HG03060 (cell line): ENCODE data around the gene LTBP2.

Source experiments
- ATAC-seq: cut with Tn5 transposase; IDR thresholded peaks from one replicate; pipeline ENCODE4 v1.9.1; 2021; ENCODE audit warnings: low read depth, moderate number of reproducible peaks; ENCODE audit not compliant: unreplicated experiment

The LTBP2 gene

DNA sequence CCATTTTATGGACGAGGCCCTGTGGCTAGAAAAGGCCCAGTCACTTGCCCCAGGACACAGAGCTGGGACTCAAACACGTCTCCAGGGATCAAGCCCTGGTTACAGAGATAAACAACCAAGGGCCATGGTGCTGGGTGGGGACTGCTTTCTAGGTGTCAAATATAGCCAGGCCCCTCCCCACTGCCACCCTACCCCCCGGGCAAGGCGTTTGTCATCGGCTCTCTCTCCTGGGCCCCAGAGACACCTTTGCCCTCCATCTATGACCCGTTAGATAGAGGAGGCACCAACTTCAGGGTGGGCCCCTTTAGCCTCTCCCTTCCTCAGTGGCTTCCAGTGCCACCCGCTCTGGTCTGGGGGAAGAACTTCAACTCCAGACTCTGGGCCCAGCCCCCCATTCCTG is 18.0 kb downstream of the LTBP2 start:
- ATAC-seq, result no peak

DNA sequence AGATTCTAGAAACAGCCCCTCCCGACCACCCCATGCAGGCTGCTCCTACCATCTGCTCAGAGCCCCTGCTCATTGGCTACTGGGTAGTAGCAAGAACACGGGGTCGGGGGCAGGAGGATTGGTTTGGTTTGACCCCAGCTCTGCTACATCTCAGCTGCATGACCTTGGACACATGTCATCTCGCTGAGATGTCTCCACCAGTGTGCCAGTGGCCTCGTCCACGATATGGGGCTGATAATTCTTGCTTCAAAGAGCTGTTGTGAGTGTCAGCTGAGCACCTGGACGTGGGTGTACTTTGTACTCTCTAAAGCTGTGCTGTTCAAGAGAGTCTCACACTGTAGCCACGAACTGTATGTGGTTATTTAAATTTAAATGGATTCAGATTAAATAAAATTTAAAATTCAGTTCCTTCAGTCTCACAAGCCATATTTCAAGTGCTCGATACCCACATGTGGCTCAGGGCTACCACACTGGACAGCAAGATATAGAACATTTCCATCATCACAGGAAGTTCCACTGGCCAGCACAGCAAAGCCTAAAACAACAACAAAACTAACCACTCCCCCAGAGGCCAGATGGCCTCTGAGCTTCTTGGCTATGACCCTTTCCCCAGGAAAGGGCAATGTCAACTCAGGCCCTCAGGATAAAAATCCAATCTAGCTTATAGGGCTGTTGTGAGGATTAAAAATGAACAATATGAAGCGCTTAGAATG is 18.6 kb downstream of the LTBP2 start:
- ATAC-seq, result no peak

DNA sequence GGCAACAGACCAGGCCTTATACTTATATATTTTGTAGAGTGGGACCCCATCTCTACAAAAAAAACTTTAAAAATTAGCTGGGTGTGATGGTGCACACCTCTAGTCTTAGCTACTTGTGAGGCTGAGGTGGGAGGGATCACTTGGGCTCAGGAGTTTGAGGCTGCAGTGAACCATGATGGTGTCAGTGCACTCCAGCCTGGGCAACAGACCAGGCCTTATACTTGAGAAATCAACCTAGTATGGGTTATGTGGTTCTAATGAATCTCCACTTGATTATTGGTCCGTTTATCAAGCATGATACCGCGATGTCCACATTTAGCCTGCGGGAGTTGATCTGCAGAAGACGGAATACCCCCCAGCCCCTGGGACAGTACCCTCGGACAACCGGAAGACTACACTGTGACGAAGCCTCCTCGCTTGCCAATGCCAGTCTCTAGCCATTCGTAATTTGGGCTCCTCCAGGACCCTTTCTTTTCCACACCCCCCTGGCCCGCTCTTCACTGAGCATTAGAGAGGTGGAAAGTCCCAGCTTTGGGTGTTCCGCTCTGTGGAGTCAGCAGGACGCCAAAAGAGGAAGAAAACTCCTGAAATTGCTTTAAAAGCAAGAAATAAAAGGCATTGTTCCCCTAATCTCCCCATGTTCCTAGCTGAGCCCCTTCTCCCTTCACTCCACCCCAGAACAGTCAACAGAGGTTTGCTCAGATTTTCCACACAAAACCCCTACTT is 19.4 kb downstream of the LTBP2 start:
- no peak for ATAC-seq

DNA sequence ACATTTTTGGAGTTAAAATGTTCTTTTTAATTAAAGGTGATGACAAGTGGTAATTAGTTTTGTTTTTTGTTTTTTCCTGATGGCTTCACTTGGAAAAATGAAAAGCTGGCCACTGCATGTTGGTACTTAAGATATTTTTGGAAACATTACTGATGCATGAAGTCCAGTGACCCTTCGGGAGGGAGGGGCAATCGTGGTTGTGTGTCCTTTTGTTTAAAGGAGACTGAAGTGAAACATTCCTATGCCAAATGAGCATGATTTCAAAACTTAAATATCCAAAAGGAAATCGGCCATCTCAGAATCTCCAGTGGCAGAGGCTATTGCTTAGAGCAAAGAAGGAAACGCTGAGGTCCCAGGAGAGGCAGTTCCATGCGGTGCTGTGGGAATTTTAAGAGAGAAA is 20.1 kb downstream of the LTBP2 start:
- ATAC-seq, result no peak

DNA sequence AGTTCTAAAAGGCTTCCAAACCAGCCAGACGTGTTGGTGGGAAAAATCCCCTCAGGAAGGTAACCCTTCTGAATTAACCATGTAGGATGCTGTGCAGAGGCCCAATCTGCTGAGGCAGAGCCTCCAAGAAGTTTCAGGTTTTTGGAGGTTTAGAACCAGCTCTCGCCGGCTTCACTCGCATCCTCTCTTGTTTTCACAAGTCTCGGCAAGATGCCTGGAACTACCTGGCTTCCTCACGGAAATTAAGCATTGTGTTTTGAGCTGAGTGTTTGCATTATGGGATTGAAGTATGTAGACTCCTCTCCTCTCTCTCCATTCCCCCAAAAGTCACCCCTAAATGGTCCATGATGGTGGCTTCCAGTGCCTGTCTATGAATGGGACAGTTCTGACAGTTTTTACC is 20.6 kb downstream of the LTBP2 start:
- no peak for ATAC-seq

DNA sequence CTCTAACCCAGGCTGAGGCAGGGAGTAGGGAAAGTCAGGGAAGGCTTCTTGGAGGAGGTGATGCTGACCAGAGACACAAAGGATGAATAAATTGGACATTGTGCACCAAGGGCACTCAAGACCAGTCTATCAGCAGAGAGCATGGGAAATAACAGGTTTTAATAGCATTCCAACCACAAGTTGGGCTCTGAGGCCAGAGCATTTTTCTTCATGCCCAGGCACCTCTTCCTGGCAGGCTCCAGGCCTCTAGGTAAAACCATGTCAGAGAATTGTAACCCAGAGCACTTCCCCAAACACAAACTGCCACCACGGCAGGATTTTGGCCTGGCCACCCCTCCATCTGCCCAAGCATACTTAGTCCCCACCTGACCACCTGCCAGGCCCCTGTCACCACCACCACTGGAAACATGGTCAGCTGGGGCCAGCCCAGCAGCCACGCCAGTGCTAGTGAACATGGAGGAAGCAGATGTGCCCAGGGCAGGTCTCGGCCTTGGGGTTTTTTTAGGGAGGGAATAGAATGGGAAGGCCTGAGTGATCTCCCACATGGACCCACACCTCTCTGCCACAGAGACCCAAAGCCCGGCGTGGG is 22.7 kb downstream of the LTBP2 start:
- ATAC-seq, result no peak

DNA sequence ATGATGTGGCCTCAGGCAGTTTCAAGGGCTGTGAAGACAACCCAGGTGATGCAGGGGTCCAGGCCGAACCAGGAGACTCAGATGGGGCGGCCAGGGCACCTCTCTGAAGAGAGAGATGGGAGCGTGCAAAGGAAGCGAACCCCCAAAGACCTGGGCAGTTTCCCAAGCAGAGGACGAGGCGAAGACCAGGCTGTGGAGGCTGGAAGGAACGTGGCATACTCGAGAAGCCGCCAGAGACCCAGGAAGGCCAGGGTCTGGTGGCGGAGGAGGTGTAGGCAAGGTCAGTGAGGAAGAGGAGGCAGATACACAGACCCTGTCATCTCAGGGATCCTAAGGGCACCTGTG is 24.7 kb downstream of the LTBP2 start:
- ATAC-seq, result no peak

DNA sequence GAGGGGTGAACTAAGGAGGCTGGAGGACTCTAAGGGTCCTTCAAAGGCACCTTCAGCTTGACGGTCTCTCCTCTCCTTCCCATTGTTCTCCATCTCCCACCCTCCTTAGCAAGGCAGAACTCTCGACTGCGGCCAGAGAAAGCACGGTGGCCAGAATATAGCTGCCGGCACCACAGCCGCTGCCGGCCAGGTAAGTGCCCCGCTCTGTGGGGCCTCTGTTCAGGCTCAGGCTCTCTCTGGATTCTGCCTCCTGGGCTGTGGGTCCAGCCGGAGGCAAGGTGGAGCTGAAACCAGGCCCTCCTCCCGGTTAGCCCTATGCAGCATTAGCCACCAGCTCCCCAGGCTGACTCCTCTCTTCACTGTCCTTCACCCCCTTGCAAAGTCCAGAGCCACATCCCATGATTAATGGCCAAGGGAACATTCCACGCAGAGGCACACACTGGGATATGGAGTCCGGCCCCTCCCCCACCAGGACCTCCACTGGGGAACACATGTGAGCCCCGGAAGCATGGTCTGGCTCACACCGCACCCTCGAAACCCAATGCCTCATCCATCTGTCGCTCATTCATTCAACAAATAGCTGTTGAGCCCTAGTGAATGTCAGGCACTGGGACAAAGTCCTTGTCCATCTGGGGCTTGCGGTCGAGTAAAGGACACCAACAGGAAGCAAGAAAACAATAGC is 25.2 kb downstream of the LTBP2 start:
- ATAC-seq, result no peak

DNA sequence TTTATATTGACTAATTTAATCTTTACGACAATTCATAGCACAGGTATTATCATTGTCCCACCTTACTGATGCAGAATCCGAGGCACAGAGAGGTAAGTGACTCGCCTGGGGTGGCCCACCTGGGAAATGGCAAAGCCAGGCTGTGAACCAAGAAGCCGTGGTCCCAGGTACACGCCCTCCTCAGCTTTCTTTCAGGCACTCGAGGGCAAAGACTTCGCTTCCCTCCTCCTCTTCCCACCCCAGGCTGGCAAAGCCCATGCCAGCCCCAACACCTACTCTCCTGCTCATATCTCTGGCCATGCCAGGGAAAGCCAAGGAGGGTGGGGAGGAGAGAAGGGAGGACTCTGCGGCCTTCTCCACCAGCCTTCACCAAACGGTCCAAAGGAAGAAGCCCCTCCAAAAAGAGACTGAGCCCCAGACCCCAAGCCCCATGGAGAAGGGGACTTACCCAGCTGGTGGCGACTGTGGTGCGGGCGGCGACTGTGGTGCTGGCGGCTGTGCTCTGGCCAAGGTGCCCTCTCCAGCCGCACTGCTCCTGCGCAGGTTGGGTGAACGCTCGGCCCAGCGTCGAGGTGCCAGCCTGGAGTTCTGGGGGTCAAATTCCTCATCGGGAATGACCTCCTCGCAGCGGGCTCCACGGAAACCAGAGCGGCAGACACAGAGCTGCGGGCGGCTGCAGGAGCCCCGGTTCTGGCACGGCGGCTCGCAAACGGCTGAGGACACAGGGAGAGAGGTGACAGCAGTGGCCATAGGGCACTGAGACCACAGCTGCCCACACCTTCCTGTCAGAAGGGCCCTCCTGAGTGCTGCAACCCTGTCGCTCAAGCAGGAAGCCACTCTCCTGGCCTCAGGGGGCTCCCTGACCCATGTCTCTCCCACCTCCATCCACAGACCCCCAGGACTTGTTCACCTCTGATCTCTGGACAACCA is 26.4 kb downstream of the LTBP2 start:
- no peak for ATAC-seq

DNA sequence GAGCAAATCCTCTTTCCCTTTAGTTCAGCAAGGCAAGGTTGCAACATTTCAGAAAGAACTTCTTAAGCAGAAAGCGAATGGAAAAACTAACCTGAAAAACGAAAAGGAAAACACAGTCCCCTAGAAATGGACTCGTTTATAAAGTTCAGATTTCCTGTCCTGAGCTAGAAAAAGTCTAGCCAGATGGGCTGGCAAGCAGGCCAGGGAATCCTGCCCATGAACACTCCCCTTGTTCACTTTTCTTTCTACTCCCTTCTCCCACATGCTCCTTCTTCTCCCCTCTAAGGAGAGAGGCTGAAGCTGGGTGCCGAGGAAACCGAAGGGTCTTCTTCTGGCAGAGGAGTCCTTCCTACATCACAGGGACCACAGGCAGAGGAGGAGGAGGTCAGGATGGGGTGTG is 27.1 kb downstream of the LTBP2 start:
- ATAC-seq, result no peak

DNA sequence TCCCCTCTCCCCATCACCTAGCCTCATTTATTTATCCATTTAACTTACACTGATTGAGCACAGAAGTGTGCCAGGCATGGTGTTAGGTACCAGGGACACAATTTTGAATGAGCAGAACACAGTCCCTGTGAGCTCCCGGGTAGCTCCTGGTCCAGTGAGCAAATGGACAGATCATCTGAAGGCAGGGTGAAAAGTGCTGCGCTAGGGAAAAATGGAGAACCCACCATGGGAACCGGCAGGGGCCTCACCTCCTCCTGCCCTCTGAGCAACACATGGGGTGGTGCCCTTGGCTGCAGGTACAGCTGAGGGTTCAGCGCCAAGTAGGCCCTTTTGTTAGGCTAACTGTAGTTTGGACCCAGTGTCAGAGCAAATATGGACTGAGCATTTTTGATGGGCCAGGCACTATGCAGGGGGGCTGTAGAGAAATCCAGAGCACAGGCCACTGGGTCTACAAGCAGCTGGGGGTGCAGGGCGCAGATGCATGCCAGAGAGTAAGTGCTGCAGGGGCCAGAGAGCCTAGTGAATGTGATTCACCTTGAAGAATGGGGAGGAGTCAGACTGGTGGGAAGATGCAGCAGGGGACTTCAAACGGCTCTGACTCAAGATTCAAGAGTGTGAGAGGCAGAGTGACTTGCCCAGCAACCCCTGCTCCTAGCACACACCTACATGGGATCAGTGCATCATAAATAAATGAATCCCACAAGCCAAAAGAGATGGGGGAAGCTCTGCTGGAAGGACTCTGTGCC is 28.2 kb downstream of the LTBP2 start:
- ATAC-seq, result no peak

DNA sequence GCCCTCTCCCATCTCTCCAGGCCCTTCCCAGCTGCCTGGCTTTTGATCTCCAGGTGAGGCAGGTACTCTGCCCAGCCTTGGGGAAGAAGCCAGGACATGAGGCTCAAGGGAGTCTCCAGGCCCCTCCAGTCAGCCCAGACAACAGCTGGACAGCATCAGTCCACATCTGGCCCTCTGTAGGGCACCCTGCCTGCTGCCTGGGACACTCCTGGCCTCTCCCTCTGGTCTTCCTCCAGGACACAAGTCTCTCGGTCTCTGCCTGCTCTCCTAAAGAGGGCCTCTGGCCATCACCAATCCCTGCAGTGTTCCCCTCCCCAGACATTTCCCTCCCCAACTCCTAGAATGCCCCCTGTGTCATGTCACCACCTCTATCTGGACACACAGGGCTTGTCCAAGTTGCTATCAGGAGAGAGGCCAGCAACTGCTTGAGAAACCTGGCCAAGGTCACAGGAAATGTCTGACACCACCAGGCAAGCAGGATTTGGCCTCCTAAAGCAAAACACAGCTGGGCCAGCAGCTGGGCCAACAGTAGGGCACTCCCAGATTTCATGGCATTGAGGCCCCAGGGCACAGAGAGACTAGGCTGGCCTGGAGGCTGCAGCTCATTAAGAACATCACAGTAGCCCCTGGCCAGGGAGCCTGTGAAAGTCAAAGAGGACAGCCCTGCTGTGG is 29.0 kb downstream of the LTBP2 start:
- no peak for ATAC-seq

DNA sequence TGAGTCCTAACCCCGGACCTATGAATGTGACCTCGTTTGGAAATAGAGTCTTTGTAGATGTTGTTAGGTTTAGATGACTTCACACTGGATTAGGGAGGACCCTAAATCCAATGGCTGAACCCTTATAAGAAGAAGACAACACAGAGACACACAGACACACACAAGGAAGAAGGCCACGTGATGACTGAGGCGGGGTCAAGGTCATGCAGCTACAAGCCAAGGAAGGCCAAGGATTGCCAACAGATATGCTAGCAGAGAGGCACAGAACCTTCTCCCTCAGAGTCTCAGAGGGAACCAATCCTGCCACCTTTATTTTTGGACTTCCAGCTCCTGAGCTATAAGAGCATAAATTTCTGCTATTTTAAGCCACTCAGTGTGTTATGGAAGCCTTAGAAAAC is 31.8 kb downstream of the LTBP2 start:
- ATAC-seq, result no peak

DNA sequence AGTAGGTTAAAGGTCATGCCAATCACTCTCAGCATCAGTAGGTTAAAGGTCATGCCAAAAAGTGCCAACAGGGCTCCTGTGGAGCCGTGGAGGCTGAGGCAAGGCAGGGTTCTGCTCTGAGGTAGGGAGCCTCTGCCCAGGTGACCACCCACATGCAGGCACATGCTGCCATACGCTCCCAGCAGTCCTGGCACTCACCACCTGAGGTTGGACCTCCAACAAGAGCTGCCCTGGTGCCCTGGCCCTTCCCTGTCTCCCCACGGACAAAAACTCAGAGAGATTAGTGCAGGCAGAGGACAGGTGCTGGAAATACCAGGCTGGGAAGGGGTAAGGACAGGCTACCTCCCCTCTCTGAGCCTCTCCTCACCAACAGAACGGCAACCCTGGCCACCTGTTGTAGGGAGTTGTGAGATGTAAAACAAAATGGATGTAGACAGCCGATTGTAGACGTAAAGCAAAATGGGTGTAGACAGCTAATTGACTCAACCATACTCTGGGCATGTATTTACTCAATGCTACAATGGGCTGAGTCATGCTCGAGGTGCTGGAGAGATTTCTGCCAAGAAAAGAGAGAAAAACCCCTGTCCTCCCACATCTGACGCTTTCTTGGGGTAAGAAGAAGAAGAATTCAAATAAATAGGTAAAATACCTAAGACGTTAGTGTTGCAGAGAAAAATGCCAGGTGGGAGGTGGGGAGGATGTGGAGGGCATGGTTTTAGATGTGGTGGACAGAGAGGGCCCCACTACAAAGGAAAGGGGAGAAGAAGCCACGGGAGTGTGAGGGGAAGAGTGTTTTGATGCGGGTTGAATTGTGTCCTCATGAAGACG is 32.4 kb downstream of the LTBP2 start:
- no peak for ATAC-seq

DNA sequence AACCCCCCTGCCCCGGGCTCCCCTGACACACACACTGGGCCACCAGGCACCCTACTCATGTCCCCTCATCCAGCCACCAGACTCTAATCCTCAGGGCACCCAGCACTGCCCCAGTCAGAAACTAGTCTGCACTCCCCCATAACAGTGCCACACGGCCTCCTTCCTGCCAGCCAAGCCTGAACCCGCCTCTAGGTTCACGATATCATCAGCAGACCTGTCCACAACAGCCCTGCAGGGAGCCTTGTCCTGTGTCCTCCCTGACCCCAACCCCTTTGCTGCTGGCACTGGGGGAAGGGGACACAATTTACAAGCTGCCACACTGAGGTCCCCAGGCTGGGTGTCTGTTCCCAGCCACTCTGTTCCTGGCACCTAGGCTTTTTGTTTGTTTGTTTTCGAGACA is 33.6 kb downstream of the LTBP2 start:
- ATAC-seq, result no peak

DNA sequence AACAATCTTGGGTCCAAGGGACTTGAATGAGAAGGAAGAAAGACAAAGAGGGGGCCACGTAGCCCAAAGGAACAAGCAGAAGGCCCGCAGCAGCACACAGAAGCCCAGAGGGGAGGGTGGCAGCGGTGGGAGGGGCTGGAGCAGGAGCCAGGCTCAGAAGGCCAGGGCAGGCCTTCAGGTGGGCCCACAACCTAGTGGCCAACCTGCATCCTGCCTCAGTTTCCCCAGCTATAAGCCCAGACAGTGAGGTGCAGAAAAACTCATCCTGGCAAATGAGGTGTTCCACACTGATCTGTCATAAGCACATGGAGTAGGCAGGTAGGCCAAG is 34.1 kb downstream of the LTBP2 start:
- ATAC-seq, result no peak

DNA sequence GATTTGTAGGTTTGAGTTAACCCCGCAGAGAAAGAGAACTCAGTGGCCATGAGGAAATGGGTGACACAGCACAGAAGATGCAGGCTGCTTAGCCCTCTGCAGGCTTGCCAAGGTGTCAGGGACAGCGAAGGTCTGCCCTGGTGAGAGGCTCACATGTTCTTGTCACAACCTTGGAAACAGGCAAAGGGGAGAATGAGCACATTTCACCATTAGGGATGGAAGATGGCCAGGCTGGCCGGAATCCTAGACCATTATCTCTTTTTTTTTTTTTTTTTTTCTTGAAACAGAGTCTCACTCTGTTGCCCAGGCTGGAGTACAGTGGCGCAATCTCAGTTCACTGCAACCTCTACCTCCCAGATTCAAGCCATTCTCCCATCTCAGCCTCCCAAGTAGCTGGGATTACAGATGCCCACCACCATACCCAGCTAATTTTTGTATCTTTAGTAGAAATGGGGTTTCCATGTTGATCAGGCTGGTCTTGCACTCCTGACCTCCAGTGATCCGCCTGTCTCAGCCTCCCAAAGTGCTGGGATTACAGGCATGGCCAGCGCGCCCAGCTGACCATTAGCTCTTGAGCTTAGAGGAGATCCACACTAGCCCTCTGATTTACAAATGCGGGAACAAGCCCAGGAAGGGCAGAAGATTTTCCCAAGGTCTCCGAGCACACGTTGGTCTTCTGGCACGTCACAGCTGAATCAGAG is 34.6 kb downstream of the LTBP2 start:
- no peak for ATAC-seq

DNA sequence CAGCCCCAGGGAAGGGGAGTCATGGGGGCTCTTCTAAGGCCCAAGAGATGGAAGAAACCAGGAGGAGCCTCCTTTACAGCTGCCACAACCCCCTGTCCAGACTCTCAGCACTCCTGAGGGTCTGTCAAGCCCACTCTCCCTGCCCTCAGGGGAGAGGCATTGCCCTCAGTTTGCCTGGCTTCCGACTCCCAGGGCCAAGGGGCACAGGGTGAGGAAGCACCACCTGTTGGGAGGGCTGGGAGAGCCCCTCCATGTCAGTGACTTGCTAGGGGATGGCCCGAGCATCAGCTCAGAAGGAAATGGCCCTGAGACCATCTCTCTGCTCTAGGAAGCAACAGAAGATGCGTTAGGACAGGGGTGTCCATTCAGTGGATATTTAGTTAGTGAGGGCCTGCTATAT is 36.1 kb downstream of the LTBP2 start:
- ATAC-seq, result no peak
